ENCODE results near the gene CARD10. TPM values are rescaled to one million over a fixed set of nuclear protein-coding genes. Genes with fewer than 3 reads are reported as not detected.

Gene CARD10
- total RNA-seq, 2 donors from 2014 or later, result 14.2 to 70.7 TPM

DNA sequence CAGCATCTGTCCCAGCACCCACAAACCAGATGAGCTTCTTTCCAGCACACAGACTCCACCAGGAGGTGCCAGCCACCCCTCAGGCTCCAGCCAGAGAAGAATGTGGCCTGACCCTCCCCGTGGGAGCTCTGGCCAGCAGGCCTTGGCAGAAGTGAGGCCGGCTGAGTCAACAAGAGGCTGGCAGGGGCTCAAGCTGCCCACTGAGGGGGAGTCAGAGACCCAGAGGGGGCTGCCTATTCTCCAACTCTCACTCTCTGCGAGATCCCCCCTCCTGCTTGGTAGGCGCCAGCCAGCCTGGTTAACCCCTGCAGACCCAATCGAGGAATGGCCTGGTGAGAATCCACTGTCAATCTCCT lies 30.5 kb upstream of the CARD10 start:
- peak overlapping the region in 1 of 2 donors; percentile 6 for H3K27ac ChIP-seq
- no peaks in the 10 kb centered on the region for H3K9me3 ChIP-seq
- 24% methylated on average over 5 of the region's 5 CpGs for WGBS
- no peak overlapping the region for H3K4me3 ChIP-seq
- peak; percentile 33 for DNase-seq (ENCODE audit: low spot score)
- H3K36me3 ChIP-seq, result no peaks in the 10 kb centered on the region
- peaks cover 7% of the 10 kb centered on the region for H3K4me1 ChIP-seq (replicated peaks)
- TF ChIP-seq POLR2A (IDR thresholded peaks at IDR 0.05) (no peak), POLR2AphosphoS5 (IDR thresholded peaks at IDR 0.05) (peak; percentile 5)
- TF ChIP-seq, protein P1, sequence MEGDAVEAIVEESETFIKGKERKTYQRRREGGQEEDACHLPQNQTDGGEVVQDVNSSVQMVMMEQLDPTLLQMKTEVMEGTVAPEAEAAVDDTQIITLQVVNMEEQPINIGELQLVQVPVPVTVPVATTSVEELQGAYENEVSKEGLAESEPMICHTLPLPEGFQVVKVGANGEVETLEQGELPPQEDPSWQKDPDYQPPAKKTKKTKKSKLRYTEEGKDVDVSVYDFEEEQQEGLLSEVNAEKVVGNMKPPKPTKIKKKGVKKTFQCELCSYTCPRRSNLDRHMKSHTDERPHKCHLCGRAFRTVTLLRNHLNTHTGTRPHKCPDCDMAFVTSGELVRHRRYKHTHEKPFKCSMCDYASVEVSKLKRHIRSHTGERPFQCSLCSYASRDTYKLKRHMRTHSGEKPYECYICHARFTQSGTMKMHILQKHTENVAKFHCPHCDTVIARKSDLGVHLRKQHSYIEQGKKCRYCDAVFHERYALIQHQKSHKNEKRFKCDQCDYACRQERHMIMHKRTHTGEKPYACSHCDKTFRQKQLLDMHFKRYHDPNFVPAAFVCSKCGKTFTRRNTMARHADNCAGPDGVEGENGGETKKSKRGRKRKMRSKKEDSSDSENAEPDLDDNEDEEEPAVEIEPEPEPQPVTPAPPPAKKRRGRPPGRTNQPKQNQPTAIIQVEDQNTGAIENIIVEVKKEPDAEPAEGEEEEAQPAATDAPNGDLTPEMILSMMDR (IDR thresholded peaks at IDR 0.05), result peak in 2 of 4 experiments; percentile 31 to 33
- intact Hi-C loops (cut with DNase I), result no loop called here
- H3K27me3 ChIP-seq (replicated peaks; ENCODE audit: insufficient read depth), result no peaks in the 10 kb centered on the region

DNA sequence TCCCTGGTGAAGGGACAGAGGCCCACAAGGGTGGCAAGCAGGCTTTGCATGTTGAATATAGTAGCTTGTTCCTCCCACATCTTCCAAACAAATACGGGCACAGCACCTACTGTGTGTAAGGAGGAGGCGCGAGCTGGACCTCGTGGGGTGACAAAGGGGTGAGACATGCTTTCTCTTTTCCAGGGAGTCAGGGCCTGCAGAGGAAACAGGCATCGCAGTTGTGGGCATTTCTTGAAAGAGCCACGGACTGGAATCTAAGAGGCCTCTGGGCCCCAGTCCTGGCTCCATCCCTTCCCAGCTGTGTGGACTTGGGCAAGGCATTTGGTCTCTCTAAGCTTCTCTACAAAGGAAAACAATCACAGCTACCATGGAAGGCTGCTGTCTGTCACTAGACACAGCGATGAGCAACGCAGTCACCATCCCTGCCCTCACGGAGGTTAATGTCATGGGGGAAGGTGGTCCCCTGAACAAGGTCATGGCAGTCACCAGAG lies 28.1 kb upstream of the CARD10 start:
- Histone ChIP-seq H3K4me1 (replicated peaks) (peaks cover 7% of the 10 kb centered on the region), H3K9me3 (no peaks in the 10 kb centered on the region), H3K27ac (peak overlapping the region; percentile 73 to 77), H3K4me3 (no peak overlapping the region), H3K36me3 (no peaks in the 10 kb centered on the region), H3K27me3 (replicated peaks; ENCODE audit: insufficient read depth) (no peaks in the 10 kb centered on the region)
- WGBS, result 56% methylated on average over 9 of the region's 9 CpGs
- TF ChIP-seq POLR2A (IDR thresholded peaks at IDR 0.05), result no peak
- TF ChIP-seq, protein P1 (IDR thresholded peaks at IDR 0.05), result no peak
- TF ChIP-seq POLR2AphosphoS5 (IDR thresholded peaks at IDR 0.05), result no peak
- intact Hi-C loops (cut with DNase I), result no loop called here
- no peak for DNase-seq (ENCODE audit: low spot score)

DNA sequence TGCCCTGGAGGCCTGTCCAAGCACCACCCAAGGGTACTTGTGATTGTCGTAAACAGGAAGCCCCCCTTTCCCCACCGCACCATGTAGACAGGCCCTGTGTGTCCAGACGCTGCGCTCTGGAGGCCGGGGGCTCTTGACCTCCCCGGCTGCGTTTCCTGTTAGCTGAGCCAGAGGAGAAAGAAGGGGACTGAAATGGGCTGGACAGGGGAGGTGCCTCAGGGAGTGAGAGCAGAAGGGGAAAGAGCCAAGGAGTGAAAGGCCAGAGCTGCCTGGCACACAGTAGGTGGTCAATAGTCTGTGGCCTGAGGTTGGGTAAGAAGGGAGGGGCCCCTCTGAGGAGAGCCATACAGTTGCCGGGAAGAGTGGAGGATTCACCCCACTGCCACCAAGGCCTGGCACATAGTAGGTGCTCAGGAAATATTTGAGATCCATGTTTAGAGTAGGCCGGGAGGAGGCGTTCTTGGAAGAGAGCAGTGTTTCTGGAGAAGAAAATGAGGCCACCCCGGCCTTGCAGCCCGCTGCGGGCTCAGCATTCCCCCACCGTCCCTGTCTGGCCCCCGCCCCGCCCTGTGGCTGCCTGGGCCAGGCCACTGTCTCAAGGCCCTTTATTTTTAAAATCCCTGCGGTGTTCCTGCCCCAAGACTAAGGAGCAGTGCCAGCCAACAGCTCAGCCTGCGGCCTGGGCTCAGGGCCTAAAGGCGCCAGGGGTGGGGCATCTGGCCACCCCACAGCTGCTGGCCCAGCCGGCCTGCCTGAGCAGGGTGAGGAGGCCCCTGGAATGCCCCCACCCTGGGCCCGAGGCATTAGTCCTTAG lies 27.4 kb upstream of the CARD10 start:
- Histone ChIP-seq H3K27ac (peak overlapping the region; percentile 73 to 77), H3K27me3 (replicated peaks; ENCODE audit: insufficient read depth) (no peaks in the 10 kb centered on the region), H3K9me3 (no peaks in the 10 kb centered on the region), H3K36me3 (no peaks in the 10 kb centered on the region), H3K4me3 (no peak overlapping the region), H3K4me1 (replicated peaks) (peaks cover 7% of the 10 kb centered on the region)
- DNase-seq (ENCODE audit: low spot score), result peak; percentile 26
- intact Hi-C loops (cut with DNase I), result no loop called here
- TF ChIP-seq, protein P1 (IDR thresholded peaks at IDR 0.05), result no peak
- TF ChIP-seq POLR2A (IDR thresholded peaks at IDR 0.05) (no peak), POLR2AphosphoS5 (IDR thresholded peaks at IDR 0.05) (peak; percentile 6)
- WGBS, result 32% methylated on average over 21 of the region's 21 CpGs

DNA sequence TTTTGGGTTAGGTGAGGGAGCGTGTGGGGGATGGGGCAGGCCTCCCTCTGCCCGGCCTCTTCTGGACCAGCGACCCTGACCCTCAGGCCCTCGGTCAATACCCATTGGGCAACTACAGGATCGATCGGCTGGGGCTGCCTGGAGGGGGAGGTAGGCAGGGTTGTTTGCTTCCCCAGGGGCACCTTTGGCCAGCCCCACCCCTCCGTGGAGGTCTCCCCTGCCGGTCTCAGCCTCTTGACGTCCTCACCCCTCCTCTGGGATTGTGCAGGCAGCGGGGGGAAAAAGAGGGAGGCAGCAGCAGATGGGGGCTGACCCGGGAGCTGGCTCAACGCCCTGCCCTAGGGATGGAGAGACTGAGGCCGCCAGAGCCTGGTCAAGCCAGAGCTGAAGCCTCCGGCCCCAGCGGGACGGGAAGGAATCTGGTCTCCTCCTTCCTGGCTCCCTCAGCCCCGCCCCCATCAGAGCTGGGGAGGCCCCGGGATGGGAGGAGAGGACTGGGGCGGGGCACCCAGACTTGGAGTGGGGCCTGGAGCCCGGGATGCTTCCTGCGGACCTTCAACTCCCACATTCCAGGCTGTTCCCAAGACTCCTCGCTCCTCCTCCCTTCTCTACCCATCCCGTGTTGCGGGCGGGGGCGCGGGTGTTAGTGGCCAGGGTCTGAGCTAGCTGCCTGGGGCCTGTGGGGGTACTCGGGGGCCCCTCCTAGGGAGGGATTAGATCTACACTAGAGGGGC lies 26.7 kb upstream of the CARD10 start:
- intact Hi-C loops (cut with DNase I), result no loop called here
- Histone ChIP-seq H3K4me1 (replicated peaks) (peaks cover 7% of the 10 kb centered on the region), H3K4me3 (peak overlapping the region; percentile 3 to 5)

More for the DNA sequence above, 26.7 kb upstream of the CARD10 start:
- H3K27ac ChIP-seq, result peak overlapping the region; percentile 73 to 77
- peak; percentile 62 for DNase-seq (ENCODE audit: low spot score)
- TF ChIP-seq, protein P1 (IDR thresholded peaks at IDR 0.05), result no peak
- TF ChIP-seq POLR2AphosphoS5 (IDR thresholded peaks at IDR 0.05) (peak; percentile 63), POLR2A (IDR thresholded peaks at IDR 0.05) (peak; percentile 47)
- no peaks in the 10 kb centered on the region for H3K27me3 ChIP-seq (replicated peaks; ENCODE audit: insufficient read depth)
- H3K36me3 ChIP-seq, result no peaks in the 10 kb centered on the region
- H3K9me3 ChIP-seq, result no peaks in the 10 kb centered on the region
- 11% methylated on average over 25 of the region's 28 CpGs for WGBS
